Trophoblast cell (in vitro differentiated cells and primary cell): ENCODE data around the gene CDH19.

Source experiments
- DNase-seq, 2 donors: peaks; one replicate each; pipeline ENCODE4 v3.0.0-alpha.2; 2016
- H2AFZ ChIP-seq: 2 replicates; pipeline ENCODE4 v1.6.1; 2013; ENCODE audit warnings: low read length, moderate library complexity, mild to moderate bottlenecking; ENCODE audit not compliant: insufficient read depth, poor library complexity
- H2AK5ac ChIP-seq: 2 replicates; pipeline ENCODE4 v1.6.1; 2013; ENCODE audit warnings: mild to moderate bottlenecking, low read length
- H2BK120ac ChIP-seq: 2 replicates; pipeline ENCODE4 v1.6.1; 2013; ENCODE audit warnings: low read length, mild to moderate bottlenecking, moderate library complexity; ENCODE audit not compliant: insufficient read depth, poor library complexity
- H2BK12ac ChIP-seq: 2 replicates; pipeline ENCODE4 v1.6.1; 2013; ENCODE audit warnings: mild to moderate bottlenecking, low read length, moderate library complexity
- H2BK5ac ChIP-seq: 2 replicates; pipeline ENCODE4 v1.6.1; 2013; ENCODE audit warnings: low read length, low read depth, moderate library complexity, mild to moderate bottlenecking; ENCODE audit not compliant: poor library complexity
- H3K14ac ChIP-seq: 2 replicates; pipeline ENCODE4 v1.6.1; 2013; ENCODE audit warnings: mild to moderate bottlenecking, low read length
- H3K18ac ChIP-seq: 2 replicates; pipeline ENCODE4 v1.6.1; 2013; ENCODE audit warnings: mild to moderate bottlenecking, low read length
- H3K23ac ChIP-seq: 2 replicates; pipeline ENCODE4 v1.6.1; 2013; ENCODE audit warnings: low read length
- H3K27ac ChIP-seq: 2 replicates; pipeline ENCODE4 v1.5.1; 2013; ENCODE audit warnings: low read depth, mild to moderate bottlenecking, inconsistent platforms, low read length, moderate library complexity
- H3K27me3 ChIP-seq: 2 replicates; pipeline ENCODE4 v1.6.1; 2013; ENCODE audit warnings: inconsistent platforms, mild to moderate bottlenecking, low read length, moderate library complexity; ENCODE audit not compliant: insufficient read depth
- H3K36me3 ChIP-seq, 2 experiments: 1 replicate in 1 of 2; 2 replicates in 1 of 2; pipeline ENCODE4 v1.6.1; 2013; ENCODE audit warnings: low read length in 2 of 2, mild to moderate bottlenecking in 2 of 2, moderate library complexity in 1 of 2; ENCODE audit not compliant: insufficient read depth in 2 of 2, control insufficient read depth in 1 of 2
- H3K4ac ChIP-seq: 2 replicates; pipeline ENCODE4 v1.6.1; 2013; ENCODE audit warnings: low read depth, mild to moderate bottlenecking, low read length, moderate library complexity
- H3K4me1 ChIP-seq, 2 experiments: 1 replicate in 1 of 2; 2 replicates in 1 of 2; pipeline ENCODE4 v1.6.1; 2013; ENCODE audit warnings: low read length in 2 of 2, mild to moderate bottlenecking in 2 of 2, moderate library complexity in 1 of 2; ENCODE audit not compliant: insufficient read depth in 2 of 2, control insufficient read depth in 1 of 2
- H3K4me2 ChIP-seq: 2 replicates; pipeline ENCODE4 v1.6.1; 2013; ENCODE audit warnings: inconsistent platforms, mild to moderate bottlenecking, low read length, moderate library complexity
- H3K4me3 ChIP-seq: 2 replicates; pipeline ENCODE4 v1.5.1; 2013; ENCODE audit warnings: mild to moderate bottlenecking, low read depth, low read length, inconsistent platforms
- H3K79me1 ChIP-seq: one replicate; pipeline ENCODE4 v1.6.1; 2013; ENCODE audit warnings: low read length
- H3K79me2 ChIP-seq: 2 replicates; pipeline ENCODE4 v1.6.1; 2013; ENCODE audit warnings: low read length, mild to moderate bottlenecking; ENCODE audit not compliant: control insufficient read depth, insufficient read depth, poor library complexity
- H3K9ac ChIP-seq: 2 replicates; pipeline ENCODE4 v1.6.1; 2013; ENCODE audit warnings: mild to moderate bottlenecking, low read length
- H3K9me3 ChIP-seq: 2 replicates; pipeline ENCODE4 v1.6.1; 2013; ENCODE audit warnings: low read depth, mild to moderate bottlenecking, control low read depth, inconsistent platforms, low read length; ENCODE audit not compliant: insufficient read depth
- H4K12ac ChIP-seq: 2 replicates; pipeline ENCODE4 v1.6.1; 2013; ENCODE audit warnings: low read depth, mild to moderate bottlenecking, low read length, moderate library complexity
- H4K8ac ChIP-seq: 2 replicates; pipeline ENCODE4 v1.6.1; 2013; ENCODE audit warnings: low read depth, mild to moderate bottlenecking, low read length, moderate library complexity
- H4K91ac ChIP-seq: one replicate; pipeline ENCODE4 v1.6.1; 2013; ENCODE audit warnings: low read depth, mild to moderate bottlenecking, low read length, moderate library complexity
- WGBS: extraction: QIAGEN DNeasy Blood & Tissue Kit; methylation state at CpG from one replicate; pipeline ENCODE4 v1.1.7; 2013; ENCODE audit warnings: missing lambda C conversion rate; ENCODE audit not compliant: insufficient read length, insufficient coverage; ENCODE audit errors: extremely low coverage; 5-methylcytosine and 5-hydroxymethylcytosine counted together

Gene CDH19

DNA sequence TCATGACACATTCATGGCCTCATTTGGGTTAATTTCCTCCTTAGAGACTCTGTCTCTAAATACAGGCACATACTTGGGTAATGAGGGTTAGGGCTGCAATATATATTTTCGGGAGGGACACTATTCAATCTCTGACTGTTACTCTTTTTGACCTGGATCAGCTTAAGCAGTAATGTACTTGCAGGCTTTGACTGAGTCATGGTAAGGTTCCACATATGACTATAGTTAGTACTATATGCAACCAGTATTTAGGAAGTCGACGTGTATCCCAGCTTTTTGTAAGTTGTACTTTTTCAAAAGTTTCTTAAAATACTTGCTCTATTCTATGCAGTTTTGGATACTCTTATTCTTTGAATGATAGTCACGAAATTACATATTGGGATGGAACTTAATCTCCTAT is 37.2 kb upstream of the CDH19 start:
- Histone ChIP-seq H2AFZ (no peak overlapping the region), H2BK5ac (no peak overlapping the region), H4K91ac (no peak overlapping the region), H3K4ac (no peak overlapping the region), H3K79me2 (no peaks in the 10 kb centered on the region), H3K9ac (no peak overlapping the region), H2BK12ac (no peak overlapping the region), H3K4me3 (no peak overlapping the region), H3K27ac (no peak overlapping the region), H3K9me3 (no peaks in the 10 kb centered on the region), H3K4me2 (no peak overlapping the region), H4K8ac (no peak overlapping the region), H3K4me1 (no peaks in the 10 kb centered on the region), H2AK5ac (no peak overlapping the region), H3K79me1 (no peaks in the 10 kb centered on the region), H3K14ac (no peak overlapping the region), H2BK120ac (no peak overlapping the region), H3K18ac (no peak overlapping the region), H3K23ac (no peak overlapping the region), H3K27me3 (no peaks in the 10 kb centered on the region), H3K36me3 (no peaks in the 10 kb centered on the region), H4K12ac (no peak overlapping the region)
- WGBS = no CpG with 5 or more reads among the region's 4 CpGs
- no peak for DNase-seq

- Histone ChIP-seq H3K9ac (no peak overlapping the region), H3K79me2 (no peaks in the 10 kb centered on the region), H4K8ac (no peak overlapping the region), H3K36me3 (no peaks in the 10 kb centered on the region), H3K14ac (no peak overlapping the region), H3K4me1 (no peaks in the 10 kb centered on the region), H3K18ac (no peak overlapping the region), H3K23ac (no peak overlapping the region), H2AK5ac (no peak overlapping the region), H3K4me3 (no peak overlapping the region), H3K4me2 (no peak overlapping the region), H3K4ac (no peak overlapping the region), H3K79me1 (no peaks in the 10 kb centered on the region), H2BK12ac (no peak overlapping the region), H3K27me3 (no peaks in the 10 kb centered on the region), H2BK5ac (no peak overlapping the region), H4K12ac (no peak overlapping the region), H2BK120ac (no peak overlapping the region), H2AFZ (no peak overlapping the region), H4K91ac (no peak overlapping the region), H3K27ac (no peak overlapping the region), H3K9me3 (no peaks in the 10 kb centered on the region)
- DNase-seq = no peak
- no CpG with 5 or more reads among the region's 4 CpGs for WGBS
Observed at GRCh38 chr18:66640431-66640830, 36.5 kb upstream of the CDH19 start.

DNA sequence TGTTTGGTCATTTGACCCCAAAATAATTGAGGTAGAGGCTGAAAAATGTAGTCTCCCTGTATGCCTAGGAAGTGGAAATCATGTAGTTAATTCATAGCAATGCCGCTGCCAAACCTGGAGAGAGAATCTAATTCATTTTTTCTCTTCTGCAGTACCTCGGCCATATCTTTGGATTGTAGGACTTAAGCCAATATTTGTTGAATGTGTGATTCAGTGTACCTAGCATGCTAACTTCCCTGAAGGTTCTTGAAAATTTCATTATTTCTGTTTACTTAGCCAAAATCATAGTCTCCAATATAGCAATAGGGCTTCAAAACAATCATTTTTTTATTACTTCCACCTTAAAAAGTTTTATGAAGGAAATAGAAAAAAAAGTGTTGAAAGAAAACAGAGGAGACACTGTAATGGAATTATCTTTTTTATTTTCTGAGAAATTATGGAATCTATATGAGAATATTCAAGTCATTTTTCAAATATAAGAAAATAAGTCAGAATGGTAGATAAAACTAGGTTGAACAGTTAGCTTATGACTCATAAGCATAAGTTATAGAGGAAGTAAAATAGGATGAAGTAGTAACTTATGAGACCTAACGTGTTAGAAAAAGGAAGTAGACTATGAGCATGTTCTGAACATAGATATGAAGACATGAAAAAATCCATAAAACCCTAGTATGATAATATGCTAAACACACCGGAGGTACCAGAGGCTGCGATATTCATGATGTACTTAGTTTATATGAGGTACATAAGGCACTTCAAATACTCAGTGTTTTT is 35.2 kb upstream of the CDH19 start:
- H3K36me3 ChIP-seq = no peaks in the 10 kb centered on the region
- no peak overlapping the region for H3K4me2 ChIP-seq
- no peak overlapping the region for H3K4me3 ChIP-seq
- no peaks in the 10 kb centered on the region for H3K9me3 ChIP-seq
- H2AFZ ChIP-seq = no peak overlapping the region
- H3K14ac ChIP-seq = no peak overlapping the region
- no peak overlapping the region for H4K12ac ChIP-seq
- H3K27ac ChIP-seq = no peak overlapping the region
- H3K79me1 ChIP-seq = no peaks in the 10 kb centered on the region
- no CpG with 5 or more reads among the region's 5 CpGs for WGBS
- no peaks in the 10 kb centered on the region for H3K4me1 ChIP-seq
- H2BK5ac ChIP-seq = no peak overlapping the region
- H2BK12ac ChIP-seq = no peak overlapping the region
- no peak for DNase-seq
- no peaks in the 10 kb centered on the region for H3K79me2 ChIP-seq
- H3K23ac ChIP-seq = no peak overlapping the region
- no peak overlapping the region for H4K8ac ChIP-seq
- no peak overlapping the region for H2AK5ac ChIP-seq
- H2BK120ac ChIP-seq = no peak overlapping the region
- H3K9ac ChIP-seq = no peak overlapping the region
- H3K18ac ChIP-seq = no peak overlapping the region
- H3K27me3 ChIP-seq = no peaks in the 10 kb centered on the region
- H3K4ac ChIP-seq = no peak overlapping the region
- H4K91ac ChIP-seq = no peak overlapping the region

GRCh38 chr18:66635342-66635741 is 31.5 kb upstream of the CDH19 start:
- Histone ChIP-seq H3K14ac (no peak overlapping the region), H4K8ac (no peak overlapping the region)

More at GRCh38 chr18:66635342-66635741, 31.5 kb upstream of the CDH19 start:
- no peak overlapping the region for H3K4me3 ChIP-seq
- no peak overlapping the region for H2AFZ ChIP-seq
- H3K9me3 ChIP-seq = no peaks in the 10 kb centered on the region
- DNase-seq = no peak
- H3K36me3 ChIP-seq = no peaks in the 10 kb centered on the region
- no peaks in the 10 kb centered on the region for H3K27me3 ChIP-seq
- H3K4ac ChIP-seq = no peak overlapping the region
- H4K12ac ChIP-seq = no peak overlapping the region
- H2BK120ac ChIP-seq = no peak overlapping the region
- no peak overlapping the region for H2AK5ac ChIP-seq
- H3K4me1 ChIP-seq = no peaks in the 10 kb centered on the region
- H3K79me1 ChIP-seq = no peaks in the 10 kb centered on the region
- no peak overlapping the region for H3K9ac ChIP-seq
- H3K4me2 ChIP-seq = no peak overlapping the region
- no peak overlapping the region for H2BK12ac ChIP-seq
- H3K79me2 ChIP-seq = no peaks in the 10 kb centered on the region
- H3K23ac ChIP-seq = no peak overlapping the region
- no peak overlapping the region for H2BK5ac ChIP-seq
- no peak overlapping the region for H4K91ac ChIP-seq
- H3K27ac ChIP-seq = no peak overlapping the region
- no peak overlapping the region for H3K18ac ChIP-seq
